RKO (cell line): Measurements from ENCODE around the gene TUBE1.
"Not testable (repeated sequence)": the region's sequence is repeated elsewhere in the genome, so short reads cannot be mapped to it uniquely, and the experiment has no call there.

Source experiments
- DNase-seq: peaks from one replicate; pipeline ENCODE4 v3.0.0-alpha.2; 2016; ENCODE audit warnings: low spot score

Gene TUBE1, protein sequence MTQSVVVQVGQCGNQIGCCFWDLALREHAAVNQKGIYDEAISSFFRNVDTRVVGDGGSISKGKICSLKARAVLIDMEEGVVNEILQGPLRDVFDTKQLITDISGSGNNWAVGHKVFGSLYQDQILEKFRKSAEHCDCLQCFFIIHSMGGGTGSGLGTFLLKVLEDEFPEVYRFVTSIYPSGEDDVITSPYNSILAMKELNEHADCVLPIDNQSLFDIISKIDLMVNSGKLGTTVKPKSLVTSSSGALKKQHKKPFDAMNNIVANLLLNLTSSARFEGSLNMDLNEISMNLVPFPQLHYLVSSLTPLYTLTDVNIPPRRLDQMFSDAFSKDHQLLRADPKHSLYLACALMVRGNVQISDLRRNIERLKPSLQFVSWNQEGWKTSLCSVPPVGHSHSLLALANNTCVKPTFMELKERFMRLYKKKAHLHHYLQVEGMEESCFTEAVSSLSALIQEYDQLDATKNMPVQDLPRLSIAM

DNA sequence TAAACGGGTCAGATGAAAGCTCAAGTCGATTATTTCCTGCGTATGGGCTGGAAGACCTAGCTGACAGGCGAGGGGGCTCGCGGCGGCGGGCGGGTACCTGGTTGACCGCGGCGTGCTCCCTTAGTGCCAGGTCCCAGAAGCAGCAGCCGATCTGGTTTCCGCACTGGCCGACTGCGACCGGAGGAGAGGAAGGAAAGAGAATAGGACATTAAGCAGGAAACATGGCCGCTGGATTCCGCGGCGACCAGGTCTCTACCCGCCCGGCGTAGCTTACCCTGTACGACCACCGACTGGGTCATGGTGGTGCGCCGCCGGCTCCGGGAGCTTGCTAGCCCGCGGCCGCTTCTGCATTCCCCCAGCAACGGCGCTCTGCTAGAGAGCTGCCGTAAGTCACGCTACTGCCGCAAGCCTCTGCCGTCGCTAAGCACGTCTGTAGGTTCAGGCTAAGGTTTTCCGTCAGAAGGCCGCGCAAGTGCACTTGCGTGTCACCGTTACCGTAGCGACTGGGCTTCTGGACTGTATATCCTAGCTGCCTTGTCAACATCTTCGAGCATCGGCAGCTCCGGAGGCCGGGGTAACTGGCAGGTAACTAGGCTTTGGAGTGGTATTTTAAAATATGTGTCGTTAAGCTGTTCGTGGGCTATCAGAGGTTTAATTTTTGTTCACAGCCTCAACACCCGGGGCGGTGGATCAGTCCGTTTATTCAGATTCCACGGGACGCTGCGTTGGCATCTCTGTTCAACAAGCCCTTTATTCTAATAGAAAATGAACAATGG lies at the start of gene TUBE1, which contains the start of gene FAM229B:
TSS of gene TUBE1 (minus strand) at position 347 of the 776 bp plus-strand sequence. CDS start at position 299, 48 bp downstream.
TSS of gene FAM229B (plus strand) at position 456 of the 776 bp plus-strand sequence. CDS start 11,693 bp downstream, outside the sequence.
- peak; percentile 99 for DNase-seq

DNA sequence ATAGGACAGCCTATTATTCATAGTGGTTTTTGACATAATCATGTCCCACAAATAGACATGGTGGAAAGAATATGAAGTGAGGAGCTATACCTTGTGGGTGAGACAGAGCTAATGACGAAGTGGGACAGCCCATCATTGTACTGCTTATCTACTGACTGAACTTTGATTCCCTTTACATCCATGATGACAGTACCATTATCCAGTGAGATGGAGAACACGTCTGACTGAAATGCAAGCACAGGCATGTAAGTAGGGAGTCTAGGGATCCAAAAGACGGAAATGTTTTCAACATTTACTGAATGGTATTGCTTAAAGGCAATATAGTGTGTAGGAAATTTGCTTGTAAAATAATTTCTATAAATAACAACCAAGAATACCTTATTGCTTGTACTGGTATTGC lies 43.6 kb upstream of the TUBE1 start:
- no peak for DNase-seq

GRCh38 chr6:112128208-112128607 lies 40.9 kb upstream of the TUBE1 start:
- DNase-seq = no peak

GRCh38 chr6:112123982-112124381 lies 36.7 kb upstream of the TUBE1 start:
- DNase-seq = no peak

DNA sequence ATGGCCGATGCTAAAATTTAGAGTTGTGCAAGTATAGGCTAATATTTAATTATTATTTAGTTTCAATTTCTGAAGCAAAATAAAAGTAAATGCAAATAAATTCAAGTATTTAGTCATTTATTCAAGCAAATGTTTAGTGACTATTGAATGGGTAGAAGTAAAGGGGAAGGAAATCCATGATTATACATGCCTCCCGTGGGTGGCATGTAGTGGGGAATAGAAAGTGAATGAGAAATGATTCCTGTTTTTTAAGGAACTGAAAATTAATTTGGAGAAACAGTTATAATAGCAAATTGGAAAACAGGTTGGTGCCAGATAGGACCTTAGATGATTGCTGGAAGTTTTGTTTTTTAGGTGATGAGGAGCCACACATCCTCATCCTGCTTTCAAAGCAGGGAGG lies 35.5 kb upstream of the TUBE1 start:
- no peak for DNase-seq

DNA sequence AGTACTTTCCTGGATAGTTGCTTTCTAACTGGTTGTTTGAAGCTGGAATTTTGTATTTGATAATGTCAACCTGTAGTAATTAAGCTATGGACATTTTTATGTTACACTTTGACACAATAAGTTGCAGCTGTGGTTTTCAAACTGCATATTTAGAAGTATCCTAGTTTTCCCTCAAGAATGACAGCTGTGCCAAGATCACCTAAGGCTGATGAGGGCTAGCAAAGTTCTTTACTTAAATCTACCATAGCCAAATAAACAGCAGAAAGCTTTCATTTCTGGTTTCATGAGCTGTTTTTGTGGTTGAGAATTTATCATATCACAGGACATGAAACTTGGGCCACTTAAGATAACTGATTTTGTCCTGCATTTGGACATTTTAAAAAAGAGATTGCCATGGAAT lies 30.8 kb upstream of the TUBE1 start:
- DNase-seq = no peak

GRCh38 chr6:112117554-112117953 lies 30.3 kb upstream of the TUBE1 start:
- DNase-seq = peak; percentile 43

DNA sequence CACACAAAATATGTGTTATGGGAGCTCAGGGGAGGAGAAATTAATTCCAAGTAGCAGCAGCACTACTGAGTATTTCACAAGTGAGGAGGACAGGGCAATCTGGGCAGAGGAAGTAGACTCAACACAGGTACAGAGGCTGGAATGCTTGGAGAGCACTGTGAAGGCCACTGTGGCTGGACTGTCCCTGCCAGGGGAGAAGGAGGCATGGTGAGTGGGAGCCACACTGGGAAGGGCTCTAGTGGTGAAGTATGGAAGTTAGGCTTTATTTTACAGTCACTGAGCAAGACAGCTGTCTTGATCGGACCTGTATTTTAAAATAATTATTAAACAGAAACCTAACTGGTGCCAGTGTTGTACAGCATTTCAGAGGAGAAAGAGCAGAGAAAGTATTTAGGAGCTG lies 28.9 kb upstream of the TUBE1 start:
- peak; percentile 5 for DNase-seq

DNA sequence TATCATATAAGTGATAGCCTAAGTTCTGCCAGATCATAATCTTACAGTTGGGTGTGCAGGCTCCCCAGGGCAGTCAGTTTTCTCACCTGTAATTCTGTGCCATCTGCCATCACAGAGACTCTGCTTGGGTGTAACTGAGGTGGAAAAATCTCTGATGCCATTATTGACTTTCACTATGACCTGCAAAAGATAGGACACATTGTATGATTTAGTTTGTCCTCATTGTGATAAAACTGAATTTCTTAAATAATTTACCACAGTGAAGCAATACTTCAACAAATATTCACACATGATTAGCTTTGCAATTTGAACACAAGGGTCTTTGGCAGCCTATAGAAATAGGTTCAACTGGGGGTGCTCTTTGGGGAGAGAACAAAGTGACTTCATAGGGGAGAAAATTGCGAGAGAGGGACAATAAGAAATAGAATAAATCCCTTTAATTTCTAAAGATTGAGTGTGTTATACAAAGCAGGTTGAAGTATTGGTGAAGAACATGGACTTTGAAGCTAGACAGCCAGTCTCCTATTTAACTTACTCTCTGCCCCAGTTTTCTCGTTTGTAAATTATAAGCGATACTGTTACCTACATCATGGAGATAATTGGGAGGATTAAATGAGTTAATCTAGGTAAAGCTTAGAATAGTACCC lies 27.4 kb upstream of the TUBE1 start:
- DNase-seq = no peak

DNA sequence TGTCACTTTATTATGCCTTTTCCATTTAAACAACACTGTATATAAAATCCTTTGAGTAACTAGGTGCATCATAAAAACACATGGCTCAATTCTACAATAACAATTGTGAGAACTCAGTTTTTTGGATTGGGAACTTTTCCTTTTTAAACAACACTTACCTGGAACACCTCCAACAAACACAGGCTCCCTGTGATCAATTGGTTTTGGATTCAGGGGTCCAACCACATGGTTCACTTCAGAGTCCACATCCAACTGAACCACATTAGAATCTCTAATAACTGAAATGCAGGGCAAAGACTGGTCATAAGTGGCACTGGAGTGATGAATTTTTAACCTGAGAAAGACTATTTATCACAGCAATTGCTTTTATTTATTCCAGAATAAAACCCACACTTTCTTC lies 26.6 kb upstream of the TUBE1 start:
- no peak for DNase-seq

DNA sequence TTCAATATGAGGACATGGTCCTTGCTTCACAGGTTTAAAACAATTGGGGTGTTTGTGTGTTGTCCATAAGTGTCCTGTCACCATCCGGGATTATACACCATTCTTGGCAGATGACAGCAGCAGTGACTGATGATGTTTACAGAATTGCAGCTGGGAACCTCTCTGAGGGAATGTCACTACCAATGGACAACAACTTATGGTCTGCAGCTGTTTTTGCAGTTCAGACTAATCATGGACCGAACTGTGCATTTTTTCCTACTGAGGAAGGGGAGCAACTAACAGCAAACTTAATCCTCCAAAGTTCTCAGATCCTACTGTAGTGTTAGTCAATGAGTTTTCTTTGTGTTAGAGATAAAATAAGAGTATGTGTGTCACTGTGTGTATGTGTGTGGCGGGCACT lies 26.1 kb upstream of the TUBE1 start:
- DNase-seq = no peak

DNA sequence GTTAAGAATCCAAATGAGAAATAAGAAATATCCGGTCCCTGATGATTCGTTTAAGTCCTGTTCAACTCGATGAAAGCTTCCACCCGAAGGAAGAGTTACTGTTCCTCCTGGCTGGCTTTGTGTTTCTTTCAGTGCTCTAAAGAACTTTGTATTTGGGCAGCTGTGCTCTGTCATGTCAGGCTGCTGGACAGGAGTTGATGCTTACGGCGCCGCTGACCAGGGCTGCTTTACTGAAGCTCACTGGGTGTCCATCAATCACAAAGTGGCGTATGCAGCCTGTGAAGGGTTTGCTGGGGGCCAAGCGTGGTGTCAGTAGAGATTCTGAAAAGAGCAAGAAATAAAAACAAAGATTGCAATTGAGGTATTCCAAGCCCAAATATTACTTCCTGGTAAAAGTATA lies 22.0 kb upstream of the TUBE1 start:
- no peak for DNase-seq

DNA sequence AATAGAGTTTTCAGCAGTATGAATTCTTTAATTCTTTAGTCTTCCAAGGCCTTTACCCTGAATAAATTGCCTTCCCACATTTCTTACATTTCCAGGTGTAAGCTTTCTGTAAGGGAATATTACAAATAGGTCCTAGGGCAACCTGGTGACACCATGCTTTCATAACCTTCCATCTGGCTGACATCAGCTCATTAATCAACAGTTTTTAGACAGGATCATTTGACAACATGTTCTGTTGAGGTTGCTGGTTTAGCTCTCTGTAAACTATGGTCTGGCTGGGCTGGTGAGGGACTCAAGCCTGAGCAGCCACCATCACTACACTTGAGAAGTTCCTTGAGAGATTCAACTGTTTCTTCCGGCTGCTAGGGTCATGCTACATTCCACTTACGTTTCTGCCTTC lies 19.3 kb upstream of the TUBE1 start:
- DNase-seq = no peak

DNA sequence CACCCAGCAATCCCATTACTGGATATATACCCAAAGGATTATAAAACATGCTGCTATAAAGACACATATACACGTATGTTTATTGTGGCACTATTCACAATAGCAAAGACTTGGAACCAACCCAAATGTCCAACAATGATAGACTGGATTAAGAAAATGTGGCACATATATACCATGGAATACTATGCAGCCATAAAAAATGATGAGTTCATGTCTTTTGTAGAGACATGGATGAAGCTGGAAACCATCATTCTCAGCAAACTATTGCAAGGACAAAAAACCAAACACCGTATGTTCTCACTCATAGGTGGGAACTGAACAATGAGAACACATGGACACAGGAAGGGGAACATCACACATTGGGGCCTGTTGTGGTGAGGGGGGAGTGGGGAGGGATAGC lies 18.7 kb upstream of the TUBE1 start:
- DNase-seq = not testable (repeated sequence)

DNA sequence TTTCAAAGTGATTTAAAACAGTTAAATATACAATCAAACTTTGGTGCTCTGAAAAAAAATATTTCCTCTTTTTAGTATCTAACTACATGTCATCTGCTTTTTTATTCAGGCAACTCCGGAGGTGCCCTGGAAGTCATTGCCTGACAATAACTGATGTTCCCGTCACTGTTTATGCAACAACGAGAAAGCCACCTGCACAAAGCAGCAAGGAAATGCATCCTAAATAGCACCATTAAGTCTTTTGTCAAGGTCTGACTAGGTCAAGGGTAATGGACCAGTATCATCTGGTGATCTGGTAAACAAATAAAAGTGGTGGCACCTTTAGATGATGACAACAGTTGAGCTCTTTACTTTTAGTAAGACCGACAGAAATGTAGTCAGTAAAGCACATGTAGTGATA lies 13.3 kb upstream of the TUBE1 start:
- DNase-seq = no peak

DNA sequence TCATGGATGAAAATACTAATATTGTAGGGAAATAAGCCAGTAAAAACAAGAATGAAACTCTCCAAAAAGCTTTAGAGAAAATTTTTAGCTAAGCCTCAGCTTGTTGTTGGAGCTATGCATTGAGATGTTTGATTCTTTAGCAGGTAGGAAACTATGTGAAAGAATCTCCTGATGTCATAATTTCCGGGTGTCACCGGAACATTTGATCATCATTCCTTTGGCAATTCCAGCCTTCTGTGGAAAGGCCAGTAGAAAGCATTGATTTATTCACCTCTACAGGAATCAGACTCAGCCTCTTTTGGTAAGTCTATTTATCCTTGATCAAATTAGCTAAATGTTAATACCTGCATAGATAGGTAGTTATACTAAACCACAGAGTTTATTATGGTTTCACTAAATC lies 9.6 kb upstream of the TUBE1 start:
- DNase-seq = no peak

GRCh38 chr6:112087916-112088315 lies 634 bp upstream of the TUBE1 start:
- DNase-seq = peak; percentile 13

GRCh38 chr6:112086744-112087135 lies 542 bp downstream of the TUBE1 start:
- DNase-seq = peak; percentile 84

- peak; percentile 25 for DNase-seq
Observed at GRCh38 chr6:112085286-112086065, 1.8 kb downstream of the TUBE1 start.

DNA sequence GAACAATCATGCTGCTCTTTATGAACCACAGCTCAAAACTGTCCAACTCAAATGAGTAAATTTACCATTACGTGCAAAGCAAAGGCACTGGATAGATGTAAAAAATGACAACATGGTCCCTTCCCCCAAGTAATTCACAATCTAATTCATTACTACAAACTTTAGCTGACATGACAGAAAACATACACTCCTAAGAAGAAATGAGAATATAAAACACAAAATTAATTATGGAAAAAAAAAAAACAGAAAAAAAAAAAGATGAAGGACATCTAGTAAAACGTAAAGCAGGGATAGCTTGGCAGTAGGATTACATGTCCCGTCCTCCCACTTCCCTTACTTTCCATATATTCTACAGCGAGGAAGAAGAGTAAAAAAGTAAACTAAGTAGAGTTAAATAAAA lies 5.7 kb downstream of the TUBE1 start:
- no peak for DNase-seq

DNA sequence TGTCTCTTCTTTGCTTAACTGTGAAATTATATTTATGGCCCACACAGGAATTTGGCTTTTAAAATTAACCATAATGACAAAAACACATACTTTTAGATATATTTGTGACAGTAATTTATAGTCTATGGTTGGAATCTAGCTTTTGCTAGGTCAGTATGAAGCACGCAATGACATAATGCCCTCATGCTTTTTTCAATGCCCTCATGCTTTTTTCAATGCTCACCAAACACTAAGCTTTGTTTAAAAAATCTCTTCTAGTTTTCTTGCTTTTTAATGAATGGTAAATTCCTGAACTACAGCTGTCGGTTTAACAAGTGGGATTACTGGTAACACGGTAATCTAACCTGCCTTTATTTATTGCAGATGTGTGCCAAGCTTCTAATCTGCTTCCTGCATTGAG lies 20.7 kb downstream of the TUBE1 start:
- DNase-seq = no peak
